ENCODE results near the gene FBN1. TPM values are rescaled to one million over a fixed set of nuclear protein-coding genes. Genes with fewer than 3 reads are reported as not detected.

Gene FBN1
- 31.6 and 33.5 TPM in 2 replicates for total RNA-seq (2014; rRNA removed; shearing (Covaris generic))

DNA sequence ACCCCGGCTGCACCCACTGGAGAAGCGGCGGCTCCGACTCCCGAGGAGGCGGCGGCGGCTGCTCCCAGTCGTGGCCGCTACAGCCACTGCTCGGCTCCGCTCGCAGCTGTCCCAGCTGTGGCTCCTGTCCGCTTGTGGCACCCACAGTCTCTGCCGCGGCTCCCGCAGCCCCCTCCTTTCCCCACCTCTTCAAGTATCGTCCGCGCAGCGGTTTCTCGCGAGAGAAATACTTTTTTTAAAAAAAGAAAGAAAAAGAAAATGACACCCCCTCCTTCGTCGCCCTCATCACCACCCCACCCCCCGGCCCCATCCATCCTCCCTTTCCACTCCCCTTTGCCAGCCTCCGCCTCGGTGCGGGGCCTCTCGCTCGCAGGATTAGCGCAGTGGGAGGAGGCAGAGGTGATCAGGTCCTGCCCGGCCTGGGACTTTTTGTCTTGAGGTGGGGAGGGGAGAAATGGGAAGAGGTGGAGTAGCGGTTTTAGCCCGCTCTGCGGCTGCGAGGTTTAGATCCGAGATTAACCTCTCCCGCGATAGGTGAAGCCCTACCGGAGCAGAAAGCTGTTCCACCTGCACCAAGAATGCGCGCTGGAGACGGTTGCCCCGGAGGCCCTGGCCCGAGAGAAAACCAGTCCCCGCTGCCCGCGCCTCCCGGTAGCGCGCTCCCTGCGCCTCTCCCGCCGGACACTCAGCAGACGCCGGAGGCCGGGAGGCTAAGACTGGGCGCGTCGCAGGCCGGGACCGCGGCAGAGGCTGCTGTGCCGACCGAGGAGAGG lies at the start of gene FBN1:
Gene FBN1 (minus strand): TSS at position 152 of the 773 bp plus-strand sequence. CDS start 940 bp downstream, outside the sequence.
- Histone ChIP-seq H3K4me1 (no peaks in the 10 kb centered on the region), H3K9me3 (replicated peaks) (no peaks in the 10 kb centered on the region), H3K36me3 (no peaks in the 10 kb centered on the region), H3K27ac (peak within 1 kb of the TSS; percentile 91), H3K27me3 (no peaks in the 10 kb centered on the region), H3K4me3 (peak within 1 kb of the TSS; percentile 74)
- peak; percentile 88 for DNase-seq

- no peak overlapping the region for H3K4me3 ChIP-seq
- no peaks in the 10 kb centered on the region for H3K4me1 ChIP-seq
- no peaks in the 10 kb centered on the region for H3K36me3 ChIP-seq
- H3K27ac ChIP-seq: no peak overlapping the region
- no peak for DNase-seq
- no peaks in the 10 kb centered on the region for H3K27me3 ChIP-seq
- H3K9me3 ChIP-seq (replicated peaks): no peaks in the 10 kb centered on the region
Observed at GRCh38 chr15:48693484-48693883, 48.0 kb upstream of the FBN1 start.

- 0 out of 2 replicates have a peak, but pooled peaks cover 3% of the 10 kb centered on the region for H3K9me3 ChIP-seq (replicated peaks)
- no peak for DNase-seq
- H3K36me3 ChIP-seq: no peaks in the 10 kb centered on the region
- no peak overlapping the region for H3K4me3 ChIP-seq
- H3K27ac ChIP-seq: no peak overlapping the region
- no peaks in the 10 kb centered on the region for H3K4me1 ChIP-seq
- no peaks in the 10 kb centered on the region for H3K27me3 ChIP-seq
Observed at GRCh38 chr15:48688493-48688892, 43.0 kb upstream of the FBN1 start.

GRCh38 chr15:48683991-48684765 lies 38.7 kb upstream of the FBN1 start:
- Histone ChIP-seq H3K9me3 (replicated peaks) (0 out of 2 replicates have a peak, but pooled peaks cover 3% of the 10 kb centered on the region), H3K36me3 (no peaks in the 10 kb centered on the region), H3K4me3 (no peak overlapping the region), H3K4me1 (no peaks in the 10 kb centered on the region), H3K27ac (no peak overlapping the region), H3K27me3 (no peaks in the 10 kb centered on the region)
- no peak for DNase-seq

- no peak overlapping the region for H3K27ac ChIP-seq
- no peaks in the 10 kb centered on the region for H3K4me1 ChIP-seq
- H3K36me3 ChIP-seq: no peaks in the 10 kb centered on the region
- no peaks in the 10 kb centered on the region for H3K27me3 ChIP-seq
- 0 out of 2 replicates have a peak, but pooled peaks cover 3% of the 10 kb centered on the region for H3K9me3 ChIP-seq (replicated peaks)
- H3K4me3 ChIP-seq: no peak overlapping the region
- DNase-seq: no peak
Observed at GRCh38 chr15:48682942-48683651, 37.6 kb upstream of the FBN1 start.

DNA sequence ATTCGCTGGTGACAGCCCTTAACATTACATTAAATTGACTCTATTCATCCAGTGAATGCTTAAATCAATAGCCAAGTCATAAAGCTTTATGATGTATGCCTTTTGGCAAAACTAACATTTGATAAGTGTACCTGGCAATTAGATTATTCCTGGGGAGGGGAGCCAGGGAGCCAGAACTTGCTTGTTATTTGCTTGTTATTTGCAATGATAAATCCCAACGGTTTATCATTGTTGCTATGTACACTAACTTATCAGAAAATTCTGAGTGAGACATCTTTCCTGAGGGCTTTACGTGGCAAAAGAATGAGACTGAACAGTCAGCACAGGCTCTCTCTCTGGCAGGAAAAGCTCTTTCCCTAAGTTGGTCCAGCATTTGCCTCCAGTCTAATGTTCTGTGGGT lies 35.8 kb upstream of the FBN1 start:
- no peaks in the 10 kb centered on the region for H3K36me3 ChIP-seq
- no peaks in the 10 kb centered on the region for H3K4me1 ChIP-seq
- H3K4me3 ChIP-seq: no peak overlapping the region
- no peak for DNase-seq
- H3K27ac ChIP-seq: no peak overlapping the region
- no peaks in the 10 kb centered on the region for H3K27me3 ChIP-seq
- 0 out of 2 replicates have a peak, but pooled peaks cover 3% of the 10 kb centered on the region for H3K9me3 ChIP-seq (replicated peaks)

DNA sequence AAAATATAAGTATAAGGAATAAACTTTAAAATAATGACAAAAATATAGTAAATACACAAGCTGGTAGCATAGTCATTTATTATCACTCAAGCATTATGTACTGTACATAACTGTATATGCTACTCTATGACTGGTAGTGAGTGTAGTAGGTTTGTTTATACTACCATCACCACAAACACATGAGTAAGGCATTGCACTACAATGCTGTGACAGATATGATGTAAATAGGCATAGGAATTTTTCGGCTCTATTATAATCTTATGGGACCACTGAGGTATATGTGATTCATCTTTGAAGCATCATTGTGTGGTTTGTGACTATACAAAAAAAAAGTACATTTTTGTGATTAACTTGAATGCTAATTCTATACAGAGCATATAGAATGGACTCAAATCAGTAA lies 35.3 kb upstream of the FBN1 start:
- H3K9me3 ChIP-seq (replicated peaks): 0 out of 2 replicates have a peak, but pooled peaks cover 2% of the 10 kb centered on the region

GRCh38 chr15:48679952-48680351 lies 34.4 kb upstream of the FBN1 start:
- H3K4me1 ChIP-seq: no peaks in the 10 kb centered on the region
- no peaks in the 10 kb centered on the region for H3K36me3 ChIP-seq
- DNase-seq: no peak
- no peaks in the 10 kb centered on the region for H3K9me3 ChIP-seq (replicated peaks)
- no peak overlapping the region for H3K4me3 ChIP-seq
- no peaks in the 10 kb centered on the region for H3K27me3 ChIP-seq
- H3K27ac ChIP-seq: no peak overlapping the region

More for the DNA sequence above, 35.3 kb upstream of the FBN1 start:
- H3K27me3 ChIP-seq: no peaks in the 10 kb centered on the region
- H3K36me3 ChIP-seq: no peaks in the 10 kb centered on the region
- no peak overlapping the region for H3K4me3 ChIP-seq
- no peak overlapping the region for H3K27ac ChIP-seq
- no peaks in the 10 kb centered on the region for H3K4me1 ChIP-seq
- no peak for DNase-seq

GRCh38 chr15:48678851-48679250 lies 33.3 kb upstream of the FBN1 start:
- Histone ChIP-seq H3K27me3 (no peaks in the 10 kb centered on the region), H3K36me3 (no peaks in the 10 kb centered on the region), H3K4me1 (no peaks in the 10 kb centered on the region), H3K9me3 (replicated peaks) (no peaks in the 10 kb centered on the region), H3K27ac (no peak overlapping the region), H3K4me3 (no peak overlapping the region)
- DNase-seq: no peak

DNA sequence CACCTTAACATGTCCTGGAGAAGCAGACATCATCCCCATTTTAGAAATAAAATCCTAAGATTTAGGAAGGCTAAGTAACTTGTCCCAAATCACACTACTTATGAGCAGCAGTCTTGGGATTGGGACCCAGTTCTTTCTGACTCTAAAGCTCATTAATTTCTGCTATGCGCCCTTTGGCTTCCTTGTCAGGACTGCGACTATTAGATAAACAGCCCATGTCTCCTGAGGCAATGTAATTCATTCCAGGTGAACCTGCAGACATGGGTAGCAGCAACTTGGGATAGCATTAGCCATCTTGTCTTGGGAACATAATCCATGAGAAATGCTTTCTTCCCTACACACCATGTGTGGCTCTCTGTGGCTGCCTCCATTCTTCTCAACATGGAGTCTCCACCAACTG lies 32.3 kb upstream of the FBN1 start:
- Histone ChIP-seq H3K36me3 (no peaks in the 10 kb centered on the region), H3K4me3 (no peak overlapping the region), H3K4me1 (no peaks in the 10 kb centered on the region), H3K27me3 (no peaks in the 10 kb centered on the region), H3K9me3 (replicated peaks) (no peaks in the 10 kb centered on the region), H3K27ac (no peak overlapping the region)
- no peak for DNase-seq

- Histone ChIP-seq H3K4me1 (no peaks in the 10 kb centered on the region), H3K27me3 (no peaks in the 10 kb centered on the region), H3K4me3 (no peak overlapping the region), H3K9me3 (replicated peaks) (no peaks in the 10 kb centered on the region), H3K27ac (no peak overlapping the region), H3K36me3 (no peaks in the 10 kb centered on the region)
- DNase-seq: no peak
Observed at GRCh38 chr15:48675436-48675835, 29.9 kb upstream of the FBN1 start.

DNA sequence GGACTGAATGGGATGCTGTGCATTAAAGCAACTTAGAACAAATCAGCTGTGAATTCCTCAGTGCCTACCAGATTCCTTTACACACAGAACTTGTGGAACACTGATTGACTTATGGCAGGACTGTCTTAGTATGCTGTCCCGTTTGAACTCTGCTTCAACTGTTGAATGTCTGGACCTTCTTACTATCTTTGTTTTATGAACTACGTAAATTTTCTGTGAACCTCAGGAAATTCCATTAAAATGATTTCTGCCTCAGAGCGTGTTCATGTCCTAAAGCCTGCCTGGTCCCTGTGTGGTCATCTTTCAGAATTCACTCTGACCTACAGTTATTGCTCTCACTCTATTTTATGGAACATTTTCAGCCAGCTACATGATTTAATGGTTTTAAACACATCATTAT lies 29.4 kb upstream of the FBN1 start:
- Histone ChIP-seq H3K4me3 (no peak overlapping the region), H3K9me3 (replicated peaks) (no peaks in the 10 kb centered on the region), H3K27me3 (no peaks in the 10 kb centered on the region), H3K27ac (no peak overlapping the region), H3K36me3 (no peaks in the 10 kb centered on the region), H3K4me1 (no peaks in the 10 kb centered on the region)
- no peak for DNase-seq

- H3K9me3 ChIP-seq (replicated peaks): no peaks in the 10 kb centered on the region
- H3K4me1 ChIP-seq: no peaks in the 10 kb centered on the region
- no peaks in the 10 kb centered on the region for H3K36me3 ChIP-seq
- H3K27ac ChIP-seq: no peak overlapping the region
- no peak for DNase-seq
- H3K27me3 ChIP-seq: no peaks in the 10 kb centered on the region
- H3K4me3 ChIP-seq: no peak overlapping the region
Observed at GRCh38 chr15:48672206-48672605, 26.7 kb upstream of the FBN1 start.

- Histone ChIP-seq H3K27ac (no peak overlapping the region), H3K36me3 (no peaks in the 10 kb centered on the region), H3K27me3 (no peaks in the 10 kb centered on the region), H3K9me3 (replicated peaks) (no peaks in the 10 kb centered on the region), H3K4me1 (no peaks in the 10 kb centered on the region), H3K4me3 (no peak overlapping the region)
- no peak for DNase-seq
Observed at GRCh38 chr15:48671103-48672022, 25.9 kb upstream of the FBN1 start.

Data from SJCRH30 (cell line).